Posterior cingulate gyrus (tissue), 11 donors: ENCODE measurements around the gene ZNF286A.
"Not testable (repeated sequence)": the region's sequence is repeated elsewhere in the genome, so short reads cannot be mapped to it uniquely, and the experiment has no call there.

Source experiments
- DNase-seq, 10 donors: peaks; one replicate each; pipeline versions ENCODE4 v3.0.0 to v3.0.0-alpha.2; 2020 to 2021; ENCODE audit warnings: mixed read lengths in 3 of 10
- intact Hi-C: fragments of 100-400 bp; cut with DNase I; formaldehyde crosslinking; loops from one replicate; pipeline ENCODE4 v1.15.1; 2023

The ZNF286A gene

DNA sequence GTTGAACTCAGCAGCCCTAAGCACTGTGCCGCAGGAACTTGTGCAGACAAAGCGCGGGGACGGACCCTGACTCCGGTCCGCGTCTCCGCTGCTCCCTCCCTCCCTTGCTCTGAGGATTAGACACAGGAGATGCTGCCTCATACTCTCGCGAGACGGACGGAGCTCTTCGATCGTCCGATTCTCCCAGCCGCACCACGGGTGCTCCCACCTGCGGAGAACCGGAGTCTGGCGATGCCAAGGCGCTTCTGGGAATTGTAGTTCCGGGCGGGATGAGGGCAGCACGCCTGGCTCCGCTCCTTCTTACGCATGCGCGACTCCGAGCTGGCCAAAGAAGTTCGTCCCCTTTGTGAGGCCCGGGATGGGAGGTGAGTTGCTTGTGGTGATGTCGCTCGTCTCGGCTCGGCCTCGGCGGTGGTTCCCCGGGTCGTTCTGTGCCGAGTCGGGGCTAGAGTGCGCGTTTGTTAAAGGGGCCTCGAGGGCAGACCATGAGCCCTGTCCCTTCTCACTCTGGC lies at the start of gene ZNF286A:
Gene ZNF286A (plus strand): TSS at position 340 of the 512 bp plus-strand sequence. CDS start 578 bp downstream, outside the sequence.
- intact Hi-C loops: not testable (repeated sequence)
- DNase-seq: peak; percentile 97 to 100 (median 99)

DNA sequence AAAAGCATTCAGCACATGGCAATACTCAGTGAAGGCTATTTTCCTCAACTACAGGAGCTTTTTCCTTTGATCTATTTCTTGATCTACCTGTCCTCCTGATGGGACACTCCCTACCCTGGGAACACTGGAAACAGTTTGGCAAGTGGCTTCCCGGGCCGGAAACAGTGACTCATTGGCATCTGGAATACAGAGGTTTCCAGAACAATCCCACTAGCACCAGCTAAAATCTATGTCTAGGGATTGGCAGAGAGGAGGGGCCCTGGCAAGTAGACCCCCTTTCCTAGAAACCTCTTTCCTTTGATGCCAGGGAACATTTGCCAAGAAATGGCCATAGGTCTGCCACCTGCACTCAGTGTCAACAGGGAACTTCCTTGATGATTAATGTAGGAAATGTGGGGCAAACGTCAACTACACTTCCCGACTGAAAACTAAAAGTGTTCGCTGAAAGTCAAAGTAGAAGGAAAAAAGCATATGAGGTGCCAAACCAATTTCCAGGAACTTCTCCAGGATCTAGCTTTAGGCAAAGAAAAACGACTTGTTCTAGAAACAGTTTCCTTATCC lies 49.6 kb upstream of the ZNF286A start:
- intact Hi-C loops: no loop called here
- DNase-seq: no peak

DNA sequence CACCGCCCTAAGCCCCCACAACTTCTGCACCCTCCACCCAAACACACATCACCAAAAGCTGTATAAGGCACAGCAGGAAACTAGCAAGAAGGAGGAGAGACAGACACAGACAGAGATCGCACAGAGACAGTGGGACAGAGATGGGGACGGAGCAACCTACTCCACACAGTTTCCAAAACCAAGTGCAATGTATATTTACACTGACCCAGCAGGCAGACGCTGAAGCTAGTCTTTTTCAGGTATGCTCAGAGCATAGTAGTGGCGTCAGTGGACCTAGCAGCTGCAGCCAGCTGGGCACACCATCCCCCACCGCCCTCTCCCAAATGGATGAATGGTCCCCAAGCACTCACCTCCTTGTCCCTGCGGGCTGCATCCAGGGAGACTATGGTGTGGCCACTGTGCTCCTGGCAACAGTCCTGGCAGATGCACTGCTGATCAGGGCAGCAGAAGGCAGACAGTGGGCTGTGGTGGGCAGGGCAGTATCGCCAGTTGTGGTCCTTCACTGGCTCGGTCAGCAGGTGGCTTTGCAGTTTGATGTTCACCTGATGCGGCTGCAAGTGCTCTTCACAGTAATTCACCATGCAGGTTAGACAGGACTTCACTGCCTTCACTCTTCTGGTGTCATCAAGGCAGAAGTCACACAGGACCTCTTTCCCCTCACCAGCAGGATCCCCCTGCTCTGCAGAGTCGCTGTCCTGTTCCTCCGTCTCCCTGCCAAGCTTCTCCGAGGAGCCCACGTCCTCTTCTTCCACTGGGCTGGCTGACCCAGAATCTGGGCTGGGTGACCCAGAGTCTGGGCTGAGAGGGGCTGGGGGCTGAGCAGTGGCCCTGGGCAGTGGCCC lies 48.6 kb upstream of the ZNF286A start:
- peak in 2 of 10 donors; percentile 10 to 22 for DNase-seq
- intact Hi-C loops: no loop called here

DNA sequence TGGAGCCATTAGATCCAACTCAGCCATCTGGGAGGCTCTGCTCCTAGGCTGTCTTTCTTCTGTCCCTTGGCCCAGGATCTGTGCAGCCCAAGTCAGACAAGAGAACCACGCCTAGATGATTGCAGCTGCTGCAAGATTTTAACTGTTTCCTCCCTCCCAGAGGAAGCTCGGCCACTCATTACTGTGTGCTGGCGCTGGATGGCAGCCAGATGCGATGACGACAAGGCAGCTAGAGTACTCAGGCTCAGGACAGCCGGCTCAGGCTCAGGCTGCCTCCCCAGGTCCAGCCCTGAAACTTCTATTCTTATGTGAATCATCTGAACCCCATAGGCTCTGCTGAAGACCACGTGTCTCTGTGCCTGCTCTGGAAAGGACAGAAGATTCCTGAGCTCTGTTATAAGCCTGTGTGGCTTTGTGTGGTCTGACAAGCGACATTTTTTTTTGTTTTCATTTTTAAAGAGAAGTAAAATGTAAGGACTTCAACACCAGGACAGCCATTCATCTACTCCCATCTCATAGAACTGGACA lies 47.9 kb upstream of the ZNF286A start:
- peak; percentile 45 to 95 (median 66) for DNase-seq
- intact Hi-C loops: no loop called here

DNA sequence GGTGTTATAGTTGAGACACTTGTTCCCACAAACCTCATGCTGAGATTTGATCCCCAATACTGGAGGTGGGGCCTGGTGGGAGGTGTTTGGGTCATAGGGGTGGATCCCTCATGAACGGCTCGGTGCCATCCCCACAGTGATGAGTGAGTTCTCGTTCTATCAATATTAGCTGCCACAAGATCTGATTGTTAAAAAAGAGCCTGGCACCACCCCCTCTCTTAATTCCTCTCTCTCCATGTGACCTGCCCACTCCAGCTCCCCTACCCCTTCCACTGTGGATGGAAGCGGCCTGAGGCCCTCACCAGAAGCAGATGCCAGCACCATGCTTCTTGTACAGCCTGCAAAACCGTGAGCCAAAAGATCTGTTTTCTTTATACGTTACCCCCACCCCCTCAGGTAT lies 46.6 kb upstream of the ZNF286A start:
- intact Hi-C loops: no loop called here
- no peak for DNase-seq

DNA sequence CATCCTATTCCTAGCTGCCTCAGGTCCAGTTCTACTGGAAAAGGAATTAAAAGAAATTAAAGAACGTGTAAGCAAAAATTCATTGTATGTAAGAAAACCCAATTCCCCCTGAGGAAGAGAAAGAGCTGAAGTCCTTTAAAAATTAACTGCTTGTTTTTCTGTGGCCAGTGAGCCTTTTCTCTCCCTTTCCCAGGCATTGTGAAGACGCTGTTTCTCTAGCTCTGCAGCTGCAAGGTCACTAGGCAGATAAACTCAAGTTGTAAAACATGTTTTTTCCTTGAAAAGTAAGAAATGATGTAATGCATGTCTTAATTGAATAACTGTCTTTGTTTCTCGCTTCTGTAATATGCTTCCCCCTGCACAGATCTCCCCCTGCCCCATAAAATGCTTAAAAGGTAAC lies 45.2 kb upstream of the ZNF286A start:
- DNase-seq, intact Hi-C loops: not testable (repeated sequence)

DNA sequence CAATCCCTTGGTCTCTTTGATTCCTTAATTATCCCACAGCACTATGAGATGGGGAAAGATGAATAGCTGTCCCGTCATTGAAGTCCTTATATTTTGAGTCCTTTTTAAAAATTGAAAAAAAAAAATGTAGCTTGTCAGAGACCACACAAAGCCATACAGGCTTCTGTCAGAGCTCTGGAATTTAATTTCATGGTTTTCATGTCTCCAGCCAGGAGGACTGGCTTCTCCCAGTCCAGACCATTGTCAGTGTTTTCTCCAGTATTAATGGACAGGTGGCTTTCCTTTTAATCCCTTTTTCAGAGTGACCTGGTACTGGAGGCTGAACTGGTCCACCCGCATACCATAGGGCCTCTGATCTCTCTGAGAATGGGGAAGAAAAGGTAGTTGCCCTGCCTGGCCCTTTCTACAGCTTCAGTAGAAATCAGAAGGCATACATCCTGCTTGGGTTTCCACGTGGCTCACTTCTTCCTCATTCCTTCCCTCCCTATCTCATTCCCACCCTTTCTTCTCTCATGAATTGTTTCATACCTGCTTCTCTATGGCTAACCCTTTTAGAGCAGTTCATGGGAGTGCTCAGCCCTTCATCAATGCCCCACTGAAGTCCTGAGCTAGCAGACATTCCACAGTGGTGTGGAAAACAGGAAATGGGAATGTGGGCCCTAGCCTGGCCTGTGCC lies 44.5 kb upstream of the ZNF286A start:
- intact Hi-C loops: no loop called here
- DNase-seq: no peak

DNA sequence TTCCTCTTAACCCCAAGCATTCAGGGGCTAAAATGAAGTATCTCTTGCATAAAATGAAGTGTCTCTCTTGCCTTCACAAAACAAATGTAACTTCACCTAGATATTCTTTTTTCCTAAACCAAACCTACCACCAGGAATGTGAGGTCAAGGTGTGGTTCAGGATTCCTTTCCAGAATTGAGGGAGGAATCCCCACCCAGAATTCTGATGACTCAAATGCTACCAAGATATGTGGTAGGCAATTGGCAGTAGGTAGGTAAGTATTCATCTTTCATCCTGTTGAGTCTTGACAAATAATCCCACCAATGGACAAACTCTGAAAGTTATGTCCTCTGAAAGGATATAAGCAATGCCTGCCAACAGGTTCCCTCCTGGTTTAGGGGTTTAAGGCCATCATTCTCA lies 41.7 kb upstream of the ZNF286A start:
- DNase-seq: no peak
- intact Hi-C loops: no loop called here

DNA sequence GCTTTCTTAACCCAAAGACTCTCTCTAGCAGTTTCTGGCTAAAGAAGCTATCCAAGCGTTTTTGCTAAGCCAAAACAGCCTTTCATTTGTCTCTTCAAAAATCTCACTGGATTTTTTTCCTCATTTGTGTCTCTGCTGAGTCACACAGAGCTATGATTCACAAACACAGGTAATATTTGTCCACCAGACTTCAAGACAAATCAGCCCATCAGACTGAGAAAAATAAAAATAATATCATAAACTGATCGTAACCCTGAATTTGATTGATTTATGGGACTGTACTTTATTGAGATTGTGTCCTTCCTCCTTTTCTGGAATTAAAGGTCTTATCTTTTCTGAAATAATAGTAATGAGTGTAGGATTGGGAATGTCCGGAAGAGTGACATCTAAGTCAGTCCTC lies 41.3 kb upstream of the ZNF286A start:
- no peak for DNase-seq
- intact Hi-C loops: no loop called here

DNA sequence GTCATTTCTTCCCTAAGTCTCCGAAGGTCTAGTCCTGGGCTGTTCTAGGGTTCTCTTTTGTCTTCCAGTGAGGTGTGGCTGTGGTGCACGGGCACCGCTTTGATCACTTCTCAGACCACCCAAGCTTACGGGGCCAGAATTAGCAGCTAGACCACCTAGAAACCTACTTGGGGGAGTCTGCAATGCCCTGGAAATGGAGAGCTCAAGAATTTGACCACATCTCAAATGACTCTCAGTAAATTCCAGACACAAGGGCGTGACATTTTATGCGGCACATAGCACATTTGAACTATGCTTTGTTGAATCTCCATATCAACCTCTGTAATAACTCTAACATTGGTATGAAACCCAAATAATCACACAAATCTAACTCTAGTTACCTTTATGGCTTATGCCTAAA lies 40.3 kb upstream of the ZNF286A start:
- intact Hi-C loops: no loop called here

DNA sequence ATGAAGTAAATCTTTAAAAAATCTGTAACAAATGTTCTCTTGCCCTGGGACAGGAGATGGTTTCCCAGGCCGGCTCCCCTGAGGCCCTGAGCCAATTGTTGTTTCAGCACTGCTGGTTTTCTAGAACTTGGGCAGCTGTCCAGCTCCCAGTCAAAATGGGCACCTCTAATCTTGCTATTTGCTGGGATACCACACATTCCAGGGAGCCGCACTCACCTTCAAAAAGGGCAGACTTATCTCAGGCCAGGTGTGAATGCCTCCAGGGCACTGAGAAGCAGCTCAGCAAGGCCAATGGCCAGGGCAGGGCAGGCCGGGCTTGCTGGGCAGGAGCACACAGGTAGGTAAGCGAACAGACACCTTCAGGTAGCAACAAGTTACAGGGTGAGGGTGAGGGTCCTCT lies 39.9 kb upstream of the ZNF286A start:
- intact Hi-C loops: no loop called here
- DNase-seq: no peak

More for the DNA sequence above, 40.3 kb upstream of the ZNF286A start:
- no peak for DNase-seq

DNA sequence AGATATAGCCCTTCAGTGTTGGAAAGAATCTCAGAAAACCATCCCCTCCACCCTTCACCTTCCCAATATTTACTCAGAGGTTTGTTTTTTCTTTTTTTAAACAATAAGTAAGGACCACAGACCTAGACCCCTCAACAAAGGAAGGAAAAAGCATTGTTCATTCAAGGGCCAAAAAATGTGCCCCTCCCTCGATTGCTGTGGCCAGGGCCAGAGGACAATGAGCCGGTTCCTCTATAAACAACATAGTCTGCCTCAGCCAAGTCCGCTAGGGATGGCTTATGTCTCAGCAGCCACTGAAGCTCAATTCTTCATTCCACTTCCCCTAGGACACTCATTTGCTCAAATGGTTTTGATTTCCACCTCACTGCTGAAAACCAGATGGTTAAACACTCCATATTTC lies 39.5 kb upstream of the ZNF286A start:
- intact Hi-C loops: no loop called here
- no peak for DNase-seq

DNA sequence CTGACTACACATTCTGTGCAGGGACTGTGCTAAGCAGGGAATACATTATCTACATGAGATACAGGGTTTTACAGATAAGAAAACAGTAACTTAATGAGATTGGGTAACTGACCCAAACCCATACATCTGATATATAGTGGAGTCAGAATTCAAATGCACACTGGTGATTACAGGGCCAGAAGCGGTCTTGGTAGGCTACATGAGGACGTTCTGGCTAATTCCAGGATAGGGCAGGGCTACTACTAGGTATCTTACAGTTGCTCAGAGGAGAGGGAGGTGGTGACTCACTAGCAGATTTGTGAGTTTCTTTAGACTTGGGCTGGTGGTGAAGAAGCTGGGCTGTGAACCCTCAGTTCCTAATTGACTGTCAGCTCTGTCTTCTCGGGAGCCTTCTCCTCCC lies 36.9 kb upstream of the ZNF286A start:
- no peak for DNase-seq
- intact Hi-C loops: no loop called here

DNA sequence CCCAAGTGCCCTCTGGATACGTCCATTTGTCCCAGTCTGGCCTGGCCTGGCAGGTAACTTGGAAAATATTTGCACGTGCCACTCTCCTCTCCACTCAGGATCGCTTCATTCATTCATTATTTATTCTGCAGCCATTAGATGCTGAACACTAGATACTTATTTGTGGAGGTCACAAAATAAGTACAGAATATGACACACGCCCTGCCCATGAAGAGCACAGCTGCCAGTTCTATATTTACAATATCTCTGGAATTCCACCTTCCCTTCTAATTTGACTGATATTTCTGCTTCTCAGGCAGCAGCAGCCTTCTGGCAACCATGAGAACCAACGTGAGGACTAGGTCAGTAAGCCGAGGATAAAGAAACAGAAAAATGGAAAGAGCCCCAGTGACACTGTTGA lies 36.4 kb upstream of the ZNF286A start:
- DNase-seq: no peak
- intact Hi-C loops: no loop called here

DNA sequence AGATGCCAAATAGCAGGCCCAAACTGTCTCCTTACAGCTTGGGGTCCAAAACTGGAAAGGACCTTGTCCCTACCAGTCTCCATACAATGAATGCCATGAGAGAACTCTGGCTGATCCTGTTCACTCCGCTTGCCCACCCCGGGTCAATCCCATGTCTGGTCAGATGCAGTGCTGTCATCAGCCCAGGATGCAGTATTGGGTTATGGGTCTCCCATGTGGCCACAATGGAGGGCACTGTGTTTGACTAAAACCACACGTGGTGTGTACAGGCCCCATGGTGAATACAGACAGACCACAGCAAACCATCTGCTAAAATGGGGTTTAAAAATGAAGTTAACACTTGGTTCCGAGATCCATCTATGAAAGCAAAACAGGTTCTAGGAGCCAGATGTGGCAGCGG lies 35.9 kb upstream of the ZNF286A start:
- intact Hi-C loops: no loop called here
- no peak for DNase-seq

DNA sequence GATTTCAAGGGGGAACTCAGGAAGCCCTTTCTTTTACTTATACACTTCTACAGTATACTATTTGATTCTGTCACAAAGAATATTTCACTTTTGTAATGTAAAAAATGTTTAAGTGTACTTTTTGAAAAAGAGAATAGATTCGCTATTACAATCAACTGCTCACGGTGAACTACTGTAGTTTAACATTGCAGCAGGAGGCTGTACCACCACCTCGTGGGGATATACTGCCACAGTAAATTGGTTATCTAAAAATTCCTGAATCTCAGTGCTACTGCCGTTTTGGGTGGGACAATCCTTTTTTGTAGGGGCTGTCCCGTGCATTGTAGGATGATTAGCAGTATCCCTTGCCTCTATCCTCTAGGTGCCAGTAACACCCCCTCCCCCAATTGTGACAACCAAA lies 30.0 kb upstream of the ZNF286A start:
- DNase-seq, intact Hi-C loops: not testable (repeated sequence)

DNA sequence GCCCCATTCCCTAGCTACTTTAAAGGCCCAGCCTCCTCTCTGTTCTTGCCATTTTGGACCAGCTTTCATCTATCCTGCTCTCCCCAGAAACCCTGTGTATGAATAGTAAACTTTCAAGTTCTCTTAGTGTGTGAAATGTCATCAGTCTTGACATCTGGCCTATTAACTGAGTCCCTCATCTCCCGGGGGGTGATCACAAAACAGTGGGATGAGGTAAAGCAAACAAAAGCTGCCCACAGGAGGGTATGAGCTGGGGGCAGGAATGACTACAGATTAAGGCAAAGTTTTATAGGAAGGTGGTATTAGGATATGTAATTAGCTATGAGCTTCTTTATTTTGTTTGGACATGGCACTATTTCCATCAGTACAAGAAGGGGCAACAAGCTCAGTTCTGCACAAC lies 24.9 kb upstream of the ZNF286A start:
- DNase-seq, intact Hi-C loops: not testable (repeated sequence)

DNA sequence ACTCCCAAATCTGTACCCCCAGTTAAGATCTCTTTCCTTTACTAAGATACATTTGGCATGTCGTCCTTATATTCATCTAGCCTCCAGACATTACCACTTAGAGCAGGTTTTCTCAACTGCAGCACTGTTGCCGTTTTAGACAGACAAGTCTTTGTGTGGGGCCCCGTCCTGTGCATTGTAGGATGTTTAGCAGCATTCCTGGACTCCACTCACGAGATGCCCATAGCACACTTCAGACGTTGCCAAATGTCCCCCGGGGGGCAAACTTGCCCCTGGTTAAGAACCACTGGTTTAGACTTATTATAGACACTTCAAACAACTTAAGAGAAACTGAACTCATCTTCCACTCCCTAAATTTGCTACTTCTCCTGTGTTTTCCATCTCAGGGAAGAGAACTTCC lies 23.6 kb upstream of the ZNF286A start:
- DNase-seq, intact Hi-C loops: not testable (repeated sequence)

DNA sequence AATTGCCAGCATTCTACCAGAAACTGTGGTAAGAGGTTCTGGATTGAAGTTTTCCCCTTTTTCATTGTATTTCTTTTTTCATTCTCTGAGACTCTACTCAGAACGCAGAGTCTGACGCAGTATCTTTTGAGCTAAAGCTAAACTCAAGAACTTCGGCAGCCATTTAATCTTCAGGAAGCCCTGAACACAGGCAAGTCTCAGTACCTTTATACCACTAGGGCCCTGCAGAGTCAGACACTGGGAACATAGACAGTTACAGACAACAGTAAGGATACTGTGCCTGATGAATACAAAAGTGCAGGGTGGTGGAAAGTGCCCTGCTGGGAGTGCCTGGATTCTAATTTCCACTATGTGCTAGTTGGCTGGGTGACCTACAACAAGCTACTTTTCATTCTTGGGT lies 16.4 kb upstream of the ZNF286A start:
- intact Hi-C loops, DNase-seq: not testable (repeated sequence)

DNA sequence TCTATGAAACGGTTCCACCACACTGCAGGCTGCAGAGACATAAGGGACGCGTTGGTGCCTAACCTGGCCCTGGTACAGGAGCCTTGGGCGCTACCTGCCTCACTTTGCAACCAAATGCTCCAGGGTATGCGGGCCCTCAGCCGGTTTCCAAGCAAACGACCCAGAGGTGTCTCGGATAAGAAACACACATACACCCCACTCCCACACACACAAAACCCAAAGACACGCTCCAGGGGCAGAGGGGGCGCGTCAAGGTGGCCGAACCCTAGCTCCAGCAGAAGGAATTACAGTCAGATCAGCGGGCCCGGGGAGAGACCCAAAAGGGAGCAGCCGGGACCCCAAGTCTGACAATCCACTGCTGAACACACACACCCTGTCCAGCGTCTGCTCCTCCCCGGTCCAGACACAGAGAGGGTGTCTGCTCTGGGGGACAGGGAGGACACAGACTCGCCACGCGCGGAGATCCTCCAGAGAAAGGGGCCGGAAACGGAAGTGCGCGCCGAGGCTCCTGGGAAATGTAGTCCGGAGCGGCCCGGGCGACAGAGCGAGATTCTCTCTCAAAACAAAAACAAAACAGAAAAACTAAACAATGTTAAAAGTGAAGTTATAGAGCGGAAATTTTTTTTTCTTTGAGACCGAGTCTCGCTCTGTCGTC lies 15.6 kb upstream of the ZNF286A start, which contains the start of gene TRIM16:
Gene TRIM16 (minus strand): TSS at position 488 of the 655 bp plus-strand sequence. CDS start 32,702 bp downstream, outside the sequence.
- intact Hi-C loops: not testable (repeated sequence)
- DNase-seq: peak; percentile 78 to 97 (median 86)
